Nephron progenitor cell (in vitro differentiated cells): Measurements from ENCODE around the gene FOXC1.

Experiments used
- DNase-seq: peaks from one replicate; pipeline ENCODE4 v3.0.0; 2021
- H3K27ac Mint-ChIP-seq: 2 replicates; pipeline ENCODE4 v1.8.0; 2021; ENCODE audit warnings: mild to moderate bottlenecking, moderate library complexity, mixed read lengths
- H3K27me3 Mint-ChIP-seq: 2 replicates; pipeline ENCODE4 v1.8.0; 2021; ENCODE audit warnings: mild to moderate bottlenecking, low read depth, mixed read lengths; ENCODE audit not compliant: poor library complexity
- H3K36me3 Mint-ChIP-seq: 2 replicates; pipeline ENCODE4 v1.8.0; 2021; ENCODE audit warnings: low read depth, mixed read lengths
- H3K4me1 Mint-ChIP-seq: 2 replicates; pipeline ENCODE4 v1.8.0; 2021; ENCODE audit warnings: mixed read lengths
- H3K4me3 Mint-ChIP-seq: 2 replicates; pipeline ENCODE4 v1.8.0; 2021; ENCODE audit warnings: mild to moderate bottlenecking, moderate library complexity, mixed read lengths
- H3K9me3 Mint-ChIP-seq: 2 replicates; pipeline ENCODE4 v1.8.0; 2021; ENCODE audit warnings: mild to moderate bottlenecking, moderate library complexity, mixed read lengths
- CTCF ChIP-seq: fragments of 200-600 bp; sonication (generic); IDR thresholded peaks from 2 replicates; pipeline ENCODE4 v1.5.0; 2021; ENCODE audit warnings: antibody characterized with exemption

Gene FOXC1

DNA sequence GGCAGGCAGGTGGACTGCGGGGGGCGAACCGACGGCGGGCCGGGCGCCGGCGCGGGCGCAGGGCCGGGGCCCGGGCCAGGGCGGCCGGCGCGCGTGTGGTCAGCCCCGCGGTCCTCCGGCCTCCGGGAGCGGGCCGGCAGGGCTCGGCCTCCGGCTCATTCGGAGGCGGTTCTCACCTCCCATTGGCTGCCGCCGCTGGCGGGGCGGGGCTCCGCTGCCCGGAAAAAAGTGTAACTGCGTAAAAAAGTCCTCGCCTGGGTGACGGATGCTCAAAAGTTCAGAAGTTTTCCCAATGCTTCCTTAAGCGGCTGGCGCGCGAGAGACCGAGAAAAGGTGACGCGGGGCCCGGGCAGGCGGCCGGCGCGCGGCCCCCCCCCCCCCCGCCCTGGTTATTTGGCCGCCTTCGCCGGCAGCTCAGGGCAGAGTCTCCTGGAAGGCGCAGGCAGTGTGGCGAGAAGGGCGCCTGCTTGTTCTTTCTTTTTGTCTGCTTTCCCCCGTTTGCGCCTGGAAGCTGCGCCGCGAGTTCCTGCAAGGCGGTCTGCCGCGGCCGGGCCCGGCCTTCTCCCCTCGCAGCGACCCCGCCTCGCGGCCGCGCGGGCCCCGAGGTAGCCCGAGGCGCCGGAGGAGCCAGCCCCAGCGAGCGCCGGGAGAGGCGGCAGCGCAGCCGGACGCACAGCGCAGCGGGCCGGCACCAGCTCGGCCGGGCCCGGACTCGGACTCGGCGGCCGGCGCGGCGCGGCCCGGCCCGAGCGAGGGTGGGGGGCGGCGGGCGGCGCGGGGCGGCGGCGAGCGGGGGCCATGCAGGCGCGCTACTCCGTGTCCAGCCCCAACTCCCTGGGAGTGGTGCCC, at the start of gene FOXC1:
FOXC1 (plus strand) TSS at position 268 of the 849 bp plus-strand sequence; CDS start at position 799, 531 bp downstream.
- TF ChIP-seq CTCF, result no peak
- Mint-ChIP-seq H3K4me3 (peak within 1 kb of the TSS; percentile 93), H3K4me1 (peaks cover 54% of the 10 kb centered on the region), H3K9me3 (no peaks in the 10 kb centered on the region), H3K27me3 (peaks cover 63% of the 10 kb centered on the region), H3K27ac (peak within 1 kb of the TSS; percentile 97), H3K36me3 (peaks cover 14% of the 10 kb centered on the region)
- DNase-seq, result peak; percentile 87

DNA sequence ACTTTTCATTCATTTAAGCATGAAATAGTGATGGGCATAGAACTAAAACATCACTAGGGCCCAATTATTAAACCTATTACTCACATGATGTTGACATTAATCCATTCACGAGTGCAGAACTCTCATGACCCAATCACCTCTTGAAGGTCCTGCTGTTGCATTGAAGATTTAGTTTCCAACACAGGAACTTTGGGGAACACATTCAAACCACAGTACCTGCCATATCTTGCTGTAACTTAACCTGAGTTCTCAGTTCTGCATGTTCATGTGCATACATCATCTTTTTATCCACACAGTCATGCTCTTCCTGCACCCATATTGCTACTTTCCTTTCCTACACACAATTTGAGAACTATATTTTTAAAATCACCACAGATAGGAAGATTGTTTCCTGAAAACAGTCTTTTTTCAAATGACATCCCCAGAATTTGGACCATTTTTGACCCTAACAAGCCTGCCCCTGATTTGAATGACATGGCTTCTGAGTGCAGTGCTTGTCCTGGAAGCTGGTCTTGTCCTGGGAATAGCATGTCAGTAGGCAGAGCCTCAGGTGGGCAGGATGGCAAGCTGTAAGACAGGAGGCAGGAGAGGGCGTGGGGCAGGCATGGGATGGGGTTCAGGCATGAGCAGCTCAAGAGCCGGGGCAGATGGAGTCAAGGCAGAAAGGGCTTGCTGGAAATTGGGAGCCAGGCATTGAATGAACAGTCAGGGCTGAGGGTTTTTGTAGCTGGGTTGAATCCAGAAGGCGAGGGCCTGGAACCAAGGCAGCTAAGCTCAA, 49.2 kb upstream of the FOXC1 start:
- Mint-ChIP-seq H3K9me3 (peaks cover 43% of the 10 kb centered on the region), H3K27ac (no peak overlapping the region), H3K4me1 (peaks cover 15% of the 10 kb centered on the region), H3K27me3 (peaks cover 18% of the 10 kb centered on the region), H3K36me3 (peaks cover 9% of the 10 kb centered on the region), H3K4me3 (no peak overlapping the region)
- TF ChIP-seq CTCF, result no peak
- no peak for DNase-seq

- Mint-ChIP-seq H3K9me3 (peaks cover 45% of the 10 kb centered on the region), H3K4me1 (peaks cover 11% of the 10 kb centered on the region), H3K27ac (no peak overlapping the region), H3K36me3 (peaks cover 9% of the 10 kb centered on the region), H3K4me3 (no peak overlapping the region), H3K27me3 (peaks cover 18% of the 10 kb centered on the region)
- DNase-seq, result no peak
- TF ChIP-seq CTCF, result no peak
Measured at GRCh38 chr6:1561355-1561754, 48.4 kb upstream of the FOXC1 start.

DNA sequence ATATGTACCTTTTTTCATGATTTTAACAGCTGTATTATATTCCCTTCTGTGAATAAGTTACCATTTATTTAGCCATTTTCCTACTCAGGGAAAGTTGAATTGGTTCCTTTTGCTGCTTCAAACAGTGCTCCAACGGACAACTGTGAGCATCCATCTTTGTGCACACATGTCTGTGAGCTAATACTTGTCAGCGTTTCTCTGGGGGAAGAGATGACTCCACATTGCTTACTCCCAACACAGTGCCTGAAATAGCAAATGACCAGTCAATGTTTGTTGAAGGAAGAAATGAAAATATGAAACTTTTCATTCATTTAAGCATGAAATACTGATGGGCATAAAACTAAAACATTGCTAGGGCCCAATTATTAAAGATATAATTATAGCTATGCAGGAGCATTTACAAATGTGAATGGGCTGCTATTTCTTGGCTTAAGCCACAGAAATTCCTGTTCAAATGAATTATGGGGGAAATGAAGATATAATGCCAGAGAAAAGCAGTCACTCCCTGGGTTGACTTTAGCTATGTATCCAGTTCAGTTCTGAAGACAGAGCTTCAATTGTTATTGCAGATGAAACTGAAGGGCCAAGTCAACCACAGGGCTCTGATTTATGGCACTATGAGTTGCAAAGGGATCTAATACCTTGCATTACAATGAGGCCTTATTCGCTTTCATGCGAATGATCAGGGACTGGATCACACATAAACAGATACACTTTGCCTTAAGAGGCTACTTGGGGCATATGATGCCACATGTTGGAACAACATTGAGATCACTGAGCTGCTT, 47.4 kb upstream of the FOXC1 start:
- TF ChIP-seq CTCF, result no peak
- Mint-ChIP-seq H3K27ac (no peak overlapping the region), H3K36me3 (peaks cover 6% of the 10 kb centered on the region), H3K27me3 (peaks cover 18% of the 10 kb centered on the region), H3K4me3 (no peak overlapping the region), H3K9me3 (peaks cover 40% of the 10 kb centered on the region), H3K4me1 (peaks cover 3% of the 10 kb centered on the region)
- DNase-seq, result no peak

GRCh38 chr6:1569377-1569776, 40.3 kb upstream of the FOXC1 start:
- H3K36me3 Mint-ChIP-seq, result peaks cover 35% of the 10 kb centered on the region
- peaks cover 20% of the 10 kb centered on the region for H3K4me1 Mint-ChIP-seq
- no peak for TF ChIP-seq CTCF
- DNase-seq, result no peak
- H3K9me3 Mint-ChIP-seq, result peaks cover 63% of the 10 kb centered on the region
- no peak overlapping the region for H3K27ac Mint-ChIP-seq
- no peak overlapping the region for H3K4me3 Mint-ChIP-seq
- peaks cover 7% of the 10 kb centered on the region for H3K27me3 Mint-ChIP-seq
